Caco-2 (cell line): ENCODE results near the gene S100P. TPM values are rescaled to one million over a fixed set of nuclear protein-coding genes. Genes with fewer than 3 reads are reported as not detected.

Experiments
- BruUV-seq: library from RNA; stranded (reverse); fragments of 400-500 nt; replicated peaks from 2 replicates; lab custom pipeline; 2021; lab: Mats Ljungman, UMichigan
- CTCF ChIA-PET: fragments of 300-600 bp; sonication (Branson Sonifier 250); formaldehyde crosslinking; loops from one replicate; lab custom pipeline; 2022; ENCODE audit warnings: antibody characterized with exemption; lab: Charles Lee
- POLR2A ChIA-PET: fragments of 300-600 bp; sonication (Branson Sonifier 250); formaldehyde crosslinking; loops from one replicate; lab custom pipeline; 2022; ENCODE audit warnings: antibody characterized with exemption; lab: Charles Lee
- DNase-seq, 2 experiments: peaks; one replicate each; pipeline versions ENCODE4 v3.0.0 to v3.0.0-alpha.2; 2020 to 2022
- H3K27me3 ChIP-seq: replicated peaks from 2 replicates; pipeline ENCODE4 v1.6.0; 2011; ENCODE audit warnings: low read length; ENCODE audit not compliant: control insufficient read depth, insufficient read depth
- H3K36me3 ChIP-seq: 2 replicates; pipeline ENCODE4 v1.5.1; 2011; ENCODE audit warnings: low read length; ENCODE audit not compliant: control insufficient read depth, insufficient read depth
- H3K4me1 ChIP-seq: fragments of 250-450 bp; sonication (Bioruptor Pico); 2 replicates; pipeline ENCODE4 v1.5.1; 2020; ENCODE audit warnings: mild to moderate bottlenecking
- H3K4me3 ChIP-seq: 2 replicates; pipeline ENCODE4 v1.5.1; 2011; ENCODE audit warnings: low read depth, mild to moderate bottlenecking, control low read depth, low read length
- H3K9me3 ChIP-seq: fragments of 250-450 bp; sonication (Bioruptor Pico); 2 replicates; pipeline ENCODE4 v1.5.1; 2020; ENCODE audit warnings: mild to moderate bottlenecking, moderate library complexity
- H3K27ac Mint-ChIP-seq: one replicate; pipeline ENCODE4 v1.8.0; 2022; ENCODE audit warnings: mixed read lengths; ENCODE audit not compliant: unreplicated experiment
- H3K27me3 Mint-ChIP-seq: one replicate; pipeline ENCODE4 v1.8.0; 2022; ENCODE audit warnings: mixed read lengths; ENCODE audit not compliant: insufficient read depth, unreplicated experiment
- H3K36me3 Mint-ChIP-seq: one replicate; pipeline ENCODE4 v1.8.0; 2022; ENCODE audit warnings: mild to moderate bottlenecking, mixed read lengths; ENCODE audit not compliant: insufficient read depth, unreplicated experiment
- H3K4me1 Mint-ChIP-seq: one replicate; pipeline ENCODE4 v1.8.0; 2022; ENCODE audit warnings: low read depth, mixed read lengths; ENCODE audit not compliant: unreplicated experiment
- H3K4me3 Mint-ChIP-seq: one replicate; pipeline ENCODE4 v1.8.0; 2022; ENCODE audit warnings: mild to moderate bottlenecking, moderate library complexity, mixed read lengths; ENCODE audit not compliant: unreplicated experiment
- H3K9me3 Mint-ChIP-seq: one replicate; pipeline ENCODE4 v1.8.0; 2022; ENCODE audit warnings: mixed read lengths; ENCODE audit not compliant: unreplicated experiment
- intact Hi-C: fragments of 100-400 bp; cut with micrococcal nuclease; formaldehyde crosslinking; loops from one replicate; pipeline ENCODE4 v1.10.0; 2022; ENCODE audit not compliant: unreplicated experiment
- total RNA-seq: library from RNA; stranded (reverse); gene quantifications from 2 replicates; pipeline ENCODE4 v1.2.3, GENCODE V29; 2022
- TF ChIP-seq, protein P1 (sequence below), 2 experiments: fragments of 200-600 bp in 1 of 2; IDR thresholded peaks; 1 replicate in 1 of 2; 2 replicates in 1 of 2; pipeline versions ENCODE4 v1.5.1 to v1.8.0; 2011 to 2022; ENCODE audit warnings: antibody characterized with exemption in 1 of 2, control low read depth in 1 of 2, inconsistent platforms in 1 of 2, low read depth in 1 of 2, low read length in 1 of 2, mild to moderate bottlenecking in 1 of 2, moderate library complexity in 1 of 2; ENCODE audit not compliant: insufficient read depth in 1 of 2, severe bottlenecking in 1 of 2, unreplicated experiment in 1 of 2

The S100P gene
- total RNA-seq, 1 experiment from 2014 or later = 96.9 TPM

DNA sequence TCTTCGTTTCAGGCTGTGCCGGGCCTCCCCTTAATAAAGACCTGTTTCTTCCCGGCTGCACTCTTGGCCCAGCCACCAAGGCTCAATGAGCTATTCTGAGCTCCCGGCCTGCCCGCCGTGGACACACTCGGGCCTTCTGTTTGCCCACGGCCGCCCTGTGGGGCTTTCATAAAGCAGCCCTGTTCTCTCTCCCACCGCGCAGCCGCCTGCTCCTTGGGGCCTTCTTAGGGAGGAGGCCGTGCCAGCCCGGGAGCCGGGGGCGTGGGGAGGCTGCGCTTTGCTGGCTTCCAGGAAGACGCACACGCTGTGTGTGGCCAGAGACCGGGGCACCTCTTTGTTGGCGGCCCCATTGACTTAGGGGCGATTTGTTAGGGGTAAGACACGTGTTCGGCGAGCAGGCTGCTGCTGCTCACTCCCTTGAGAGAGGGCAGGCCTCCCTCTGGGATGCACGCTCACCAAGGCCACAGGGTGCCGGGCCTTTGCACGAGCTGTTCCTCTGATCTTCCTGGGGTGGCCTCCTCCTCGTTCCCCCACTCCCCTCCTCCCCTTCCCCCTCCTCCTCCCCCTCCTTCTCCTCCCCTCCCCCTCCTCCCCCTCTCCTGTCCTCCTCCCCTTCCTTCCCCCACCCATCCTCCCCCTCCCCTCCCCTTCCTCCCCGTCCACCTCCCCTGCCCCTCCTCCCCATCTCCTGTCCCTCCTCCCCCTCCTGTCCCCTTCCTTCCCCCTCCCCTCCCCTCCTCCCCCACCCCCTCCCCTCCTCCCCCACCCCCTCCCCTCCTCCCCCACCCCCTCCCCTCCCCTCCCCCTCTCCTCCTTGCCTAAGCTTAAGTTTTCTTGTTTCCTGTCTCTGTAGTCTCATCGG lies 33.6 kb downstream of the S100P start:
- Mint-ChIP-seq H3K36me3 (no peaks in the 10 kb centered on the region), H3K27ac (no peak overlapping the region), H3K4me3 (no peak overlapping the region), H3K9me3 (no peaks in the 10 kb centered on the region), H3K4me1 (no peaks in the 10 kb centered on the region), H3K27me3 (no peaks in the 10 kb centered on the region)
- DNase-seq = no peak
- TF ChIP-seq, protein P1, sequence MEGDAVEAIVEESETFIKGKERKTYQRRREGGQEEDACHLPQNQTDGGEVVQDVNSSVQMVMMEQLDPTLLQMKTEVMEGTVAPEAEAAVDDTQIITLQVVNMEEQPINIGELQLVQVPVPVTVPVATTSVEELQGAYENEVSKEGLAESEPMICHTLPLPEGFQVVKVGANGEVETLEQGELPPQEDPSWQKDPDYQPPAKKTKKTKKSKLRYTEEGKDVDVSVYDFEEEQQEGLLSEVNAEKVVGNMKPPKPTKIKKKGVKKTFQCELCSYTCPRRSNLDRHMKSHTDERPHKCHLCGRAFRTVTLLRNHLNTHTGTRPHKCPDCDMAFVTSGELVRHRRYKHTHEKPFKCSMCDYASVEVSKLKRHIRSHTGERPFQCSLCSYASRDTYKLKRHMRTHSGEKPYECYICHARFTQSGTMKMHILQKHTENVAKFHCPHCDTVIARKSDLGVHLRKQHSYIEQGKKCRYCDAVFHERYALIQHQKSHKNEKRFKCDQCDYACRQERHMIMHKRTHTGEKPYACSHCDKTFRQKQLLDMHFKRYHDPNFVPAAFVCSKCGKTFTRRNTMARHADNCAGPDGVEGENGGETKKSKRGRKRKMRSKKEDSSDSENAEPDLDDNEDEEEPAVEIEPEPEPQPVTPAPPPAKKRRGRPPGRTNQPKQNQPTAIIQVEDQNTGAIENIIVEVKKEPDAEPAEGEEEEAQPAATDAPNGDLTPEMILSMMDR (IDR thresholded peaks at IDR 0.05; ENCODE audit: insufficient read depth in 1 of 2, low read depth in 1 of 2, low read length in 1 of 2, severe bottlenecking in 1 of 2, unreplicated experiment in 1 of 2) = no peak
- BruUV-seq = no TSS peak
- POLR2A ChIA-PET = no interaction called here
- Histone ChIP-seq H3K36me3 (no peaks in the 10 kb centered on the region), H3K27me3 (no peaks in the 10 kb centered on the region), H3K4me3 (no peak overlapping the region), H3K4me1 (peaks cover under 1% of the 10 kb centered on the region; the same call in 1 of the 2 replicates), H3K9me3 (no peaks in the 10 kb centered on the region)
- CTCF ChIA-PET = no interaction called here
- intact Hi-C loops = no loop called here

DNA sequence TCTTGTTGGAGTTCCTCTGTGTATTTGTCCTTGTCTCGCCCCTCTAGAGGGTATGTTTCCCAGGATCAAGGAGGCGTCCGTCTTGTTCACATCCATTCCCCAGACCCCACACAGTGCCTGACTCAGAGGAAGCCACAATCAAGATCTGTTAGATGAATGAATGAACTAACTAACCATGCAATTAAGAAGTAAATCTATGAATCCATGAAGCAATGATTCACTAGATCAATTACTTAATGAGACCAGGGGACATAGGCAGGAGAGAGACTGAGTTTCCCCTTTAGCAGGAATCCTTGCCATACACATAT lies 34.2 kb downstream of the S100P start:
- no peak for DNase-seq
- TF ChIP-seq, protein P1 (IDR thresholded peaks at IDR 0.05; ENCODE audit: insufficient read depth in 1 of 2, low read depth in 1 of 2, low read length in 1 of 2, severe bottlenecking in 1 of 2, unreplicated experiment in 1 of 2) = no peak
- no peak overlapping the region for H3K4me3 Mint-ChIP-seq
- Histone ChIP-seq H3K4me1 (peaks cover 7% of the 10 kb centered on the region; the same call in 1 of the 2 replicates), H3K9me3 (no peaks in the 10 kb centered on the region), H3K36me3 (no peaks in the 10 kb centered on the region), H3K4me3 (no peak overlapping the region), H3K27me3 (no peaks in the 10 kb centered on the region)
- CTCF ChIA-PET = no interaction called here
- no peaks in the 10 kb centered on the region for H3K27me3 Mint-ChIP-seq
- no peak overlapping the region for H3K27ac Mint-ChIP-seq
- intact Hi-C loops = no loop called here
- no TSS peak for BruUV-seq
- no peaks in the 10 kb centered on the region for H3K36me3 Mint-ChIP-seq
- no peaks in the 10 kb centered on the region for H3K9me3 Mint-ChIP-seq
- POLR2A ChIA-PET = no interaction called here
- no peaks in the 10 kb centered on the region for H3K4me1 Mint-ChIP-seq

DNA sequence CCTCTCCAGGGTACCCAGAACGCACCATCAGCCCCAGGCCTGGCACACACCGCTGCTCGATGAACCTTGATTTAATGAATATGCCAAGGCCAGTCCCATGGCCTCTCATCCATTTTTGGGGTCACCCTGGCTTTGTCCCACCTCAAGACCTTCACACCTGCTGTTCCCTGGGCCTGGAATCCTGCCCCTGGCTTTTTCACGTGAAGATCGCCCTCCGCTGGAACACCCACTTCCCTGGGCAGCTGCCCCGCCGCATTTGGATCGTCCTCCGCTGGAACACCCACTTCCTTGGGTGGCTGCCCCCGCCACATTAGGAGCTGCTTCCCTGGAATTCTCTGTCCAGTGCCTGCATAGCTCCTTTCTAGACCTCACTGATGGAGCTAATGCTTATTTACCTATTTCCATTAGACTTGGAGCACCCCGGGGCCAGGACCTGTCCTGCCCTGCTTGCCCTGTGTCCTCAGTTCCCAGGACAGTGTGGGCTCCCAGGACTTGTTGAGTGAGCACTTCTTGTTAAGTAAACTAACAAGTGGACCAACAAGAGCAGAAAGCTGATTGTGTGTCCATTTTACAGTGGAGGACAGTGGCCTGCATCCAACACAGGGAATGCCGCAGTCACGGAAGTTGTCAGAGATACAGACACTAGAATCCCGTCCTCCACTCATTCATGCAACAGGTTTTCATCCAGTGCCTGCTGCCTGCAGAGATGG lies 34.8 kb downstream of the S100P start:
- POLR2A ChIA-PET = no interaction called here

More for the DNA sequence above, 34.8 kb downstream of the S100P start:
- intact Hi-C loops = no loop called here
- Mint-ChIP-seq H3K27ac (no peak overlapping the region), H3K9me3 (no peaks in the 10 kb centered on the region), H3K36me3 (no peaks in the 10 kb centered on the region), H3K4me3 (no peak overlapping the region), H3K27me3 (no peaks in the 10 kb centered on the region), H3K4me1 (peaks cover 3% of the 10 kb centered on the region)
- H3K4me1 ChIP-seq = peaks cover 7% of the 10 kb centered on the region; the same call in 1 of the 2 replicates
- DNase-seq = no peak
- H3K27me3 ChIP-seq = no peaks in the 10 kb centered on the region
- no TSS peak for BruUV-seq
- no peaks in the 10 kb centered on the region for H3K9me3 ChIP-seq
- TF ChIP-seq, protein P1 (IDR thresholded peaks at IDR 0.05; ENCODE audit: insufficient read depth in 1 of 2, low read depth in 1 of 2, low read length in 1 of 2, severe bottlenecking in 1 of 2, unreplicated experiment in 1 of 2) = no peak
- no peaks in the 10 kb centered on the region for H3K36me3 ChIP-seq
- CTCF ChIA-PET = no interaction called here
- H3K4me3 ChIP-seq = no peak overlapping the region
